NCI-H1694 (cell line): Measurements from ENCODE around the gene PTPRE.

Experiments used
- DNase-seq: peaks from one replicate; lab custom pipeline; 2025; lab: John Stamatoyannopoulos, UW

Gene PTPRE

GRCh38 chr10:128000471-128001362 lies 93.8 kb downstream of the PTPRE start:
- DNase-seq: no peak

DNA sequence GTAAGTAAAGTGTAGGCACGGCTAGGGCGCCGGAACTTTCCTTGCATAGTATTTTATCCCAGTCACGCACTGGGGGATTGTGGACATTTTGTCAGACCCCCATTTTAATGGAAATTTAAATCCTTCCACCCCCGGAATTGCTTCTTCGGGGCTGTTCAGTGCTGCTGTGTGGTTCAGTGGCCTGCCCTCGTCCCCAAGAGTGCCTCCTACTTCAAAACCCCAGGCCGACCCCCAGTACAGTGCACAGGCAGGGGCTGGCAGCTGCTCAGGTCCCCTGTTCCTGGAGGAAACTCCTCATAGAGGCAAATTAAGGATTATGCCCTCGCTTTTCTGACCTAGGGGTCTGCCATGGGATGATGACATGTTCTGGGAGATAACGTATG lies 94.5 kb downstream of the PTPRE start:
- no peak for DNase-seq

- no peak for DNase-seq
These were observed 94.9 kb downstream of the PTPRE start for GRCh38 chr10:128001849-128002248.

DNA sequence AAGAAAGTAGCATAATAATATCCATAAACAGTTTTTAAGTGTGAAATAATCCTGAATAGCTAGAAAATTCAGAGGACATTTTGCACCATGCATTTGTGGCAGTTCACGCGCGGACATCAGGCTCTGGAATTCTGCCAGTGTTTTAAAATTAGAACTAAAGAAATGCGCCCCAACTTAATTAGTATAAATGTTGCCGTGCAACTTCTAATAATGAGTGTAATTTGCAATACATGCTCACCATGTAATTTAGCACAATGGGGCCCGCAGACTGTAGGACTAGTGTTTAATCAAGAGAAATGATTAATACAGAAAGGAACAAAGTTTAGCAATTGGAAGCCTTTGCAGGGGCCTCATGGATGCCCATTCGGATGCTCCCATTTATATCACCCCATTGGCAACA lies 96.6 kb downstream of the PTPRE start:
- DNase-seq: no peak

GRCh38 chr10:128005858-128006257 lies 99.0 kb downstream of the PTPRE start:
- no peak for DNase-seq

DNA sequence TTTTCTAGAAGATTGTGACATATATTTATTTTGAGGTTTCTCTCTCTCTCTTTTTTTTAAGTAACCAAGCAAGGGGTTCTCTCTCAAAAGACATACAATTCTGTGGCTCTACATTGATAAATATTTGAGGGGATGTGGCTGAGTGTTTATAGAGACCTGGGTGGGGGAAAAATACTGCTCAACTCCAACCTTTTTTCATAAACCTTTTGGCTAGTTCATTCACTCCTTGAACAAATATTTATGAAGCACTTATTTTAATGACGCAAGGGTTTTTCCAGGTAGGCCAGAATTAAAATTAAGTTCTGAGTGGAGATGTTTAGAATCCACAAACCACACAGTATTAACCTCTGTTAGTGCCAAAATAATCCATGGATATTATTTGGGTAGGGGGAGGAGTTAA lies 100.2 kb downstream of the PTPRE start:
- DNase-seq: no peak

DNA sequence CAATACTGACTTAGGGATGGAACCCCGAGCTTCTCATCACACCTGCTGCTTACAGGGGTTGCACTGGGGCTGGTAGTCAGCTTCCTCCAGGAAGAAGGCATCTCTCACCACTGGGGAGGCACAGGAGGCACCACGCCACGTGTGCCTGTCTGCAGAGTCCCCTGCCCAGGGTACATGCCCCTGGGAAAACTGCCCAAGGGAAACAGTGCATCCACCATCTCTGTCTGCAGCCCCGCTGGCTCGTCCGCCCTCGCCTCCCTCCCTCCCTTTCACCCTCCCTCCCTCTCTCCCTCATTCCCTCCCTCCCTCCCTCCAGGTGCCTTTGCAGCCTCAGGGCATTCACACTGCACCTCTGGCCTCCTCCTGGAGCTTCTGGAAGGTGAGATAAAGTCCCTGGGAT lies 101.1 kb downstream of the PTPRE start:
- no peak for DNase-seq

GRCh38 chr10:128008521-128009250 lies 101.8 kb downstream of the PTPRE start:
- DNase-seq: no peak

DNA sequence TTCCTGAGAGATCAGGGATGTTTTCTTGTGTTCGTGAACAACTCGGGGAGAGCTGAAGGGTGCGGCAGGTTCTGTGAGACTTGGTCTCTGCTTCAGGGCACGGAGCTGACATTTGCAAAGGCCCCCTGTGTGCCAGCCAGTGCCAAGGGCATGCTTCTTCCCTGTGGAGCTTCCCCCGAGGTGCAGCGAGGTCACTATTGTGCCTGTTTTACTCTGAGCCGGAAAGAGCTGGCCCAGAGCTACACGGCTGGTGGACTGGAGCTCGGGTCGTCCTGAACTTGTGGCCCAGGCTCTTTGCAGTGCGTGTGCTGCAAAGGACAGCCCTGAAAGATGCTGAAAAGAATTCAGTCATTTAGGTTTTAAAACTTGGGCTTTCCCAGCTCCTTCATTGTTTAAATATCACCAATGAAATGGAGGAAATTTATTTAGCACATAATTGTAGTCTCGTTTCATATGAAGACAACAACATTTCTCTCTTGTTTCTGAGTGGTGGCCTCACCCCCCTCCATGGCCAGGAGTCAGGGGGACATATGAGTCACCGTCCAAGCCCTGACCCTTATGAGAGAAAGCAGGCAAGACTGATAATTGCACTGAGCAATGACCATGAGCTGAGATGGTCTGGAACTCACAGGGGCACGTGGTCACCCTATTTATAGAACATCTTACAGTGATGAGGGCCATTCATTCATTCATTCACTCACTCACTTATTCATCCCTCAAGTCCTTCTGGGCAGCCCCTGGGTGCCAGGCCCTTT lies 102.6 kb downstream of the PTPRE start:
- DNase-seq: no peak

GRCh38 chr10:128011059-128011979 lies 104.4 kb downstream of the PTPRE start:
- DNase-seq: no peak

DNA sequence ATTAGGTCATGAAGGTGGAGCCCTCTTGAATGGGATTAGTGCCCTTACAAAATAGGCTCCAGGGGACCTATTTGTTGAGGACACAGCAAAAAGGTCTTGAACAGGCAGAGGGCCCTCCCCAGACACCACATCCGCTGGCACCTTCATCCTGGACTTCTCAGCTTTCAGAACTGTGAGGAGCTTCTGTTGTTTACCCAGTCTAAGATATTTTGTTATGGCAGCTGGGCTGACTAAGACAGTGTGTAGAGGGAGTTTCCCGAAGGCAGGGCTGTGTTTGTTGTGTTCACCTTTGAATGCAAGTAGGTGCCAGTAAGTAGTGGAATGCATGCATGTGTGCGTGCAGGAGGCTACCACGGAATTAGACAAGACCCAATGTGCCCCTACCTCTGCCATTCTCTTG lies 106.7 kb downstream of the PTPRE start:
- no peak for DNase-seq

DNA sequence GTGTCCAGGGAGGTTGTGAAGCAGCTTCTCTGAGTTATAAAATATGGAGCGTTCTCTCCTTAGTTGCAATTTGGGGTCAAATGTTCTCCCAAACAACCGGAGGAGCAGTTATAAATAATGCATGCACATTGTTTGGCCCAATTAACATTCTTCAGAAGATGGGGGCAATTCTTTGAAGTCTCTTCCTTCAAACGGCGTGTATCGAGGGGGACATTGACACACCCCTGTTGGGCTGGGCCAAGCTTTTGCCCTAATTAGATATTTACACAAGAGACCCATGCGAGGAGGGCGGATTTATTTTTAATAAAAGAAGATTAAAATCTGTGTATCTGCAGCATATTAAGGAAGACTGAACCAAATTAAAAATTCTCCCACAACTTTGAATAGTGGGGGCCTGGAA lies 107.3 kb downstream of the PTPRE start:
- DNase-seq: no peak

GRCh38 chr10:128016423-128017060 lies 109.6 kb downstream of the PTPRE start:
- DNase-seq: no peak

GRCh38 chr10:128017822-128018221 lies 110.9 kb downstream of the PTPRE start:
- DNase-seq: no peak

GRCh38 chr10:128018236-128018635 lies 111.3 kb downstream of the PTPRE start:
- no peak for DNase-seq

DNA sequence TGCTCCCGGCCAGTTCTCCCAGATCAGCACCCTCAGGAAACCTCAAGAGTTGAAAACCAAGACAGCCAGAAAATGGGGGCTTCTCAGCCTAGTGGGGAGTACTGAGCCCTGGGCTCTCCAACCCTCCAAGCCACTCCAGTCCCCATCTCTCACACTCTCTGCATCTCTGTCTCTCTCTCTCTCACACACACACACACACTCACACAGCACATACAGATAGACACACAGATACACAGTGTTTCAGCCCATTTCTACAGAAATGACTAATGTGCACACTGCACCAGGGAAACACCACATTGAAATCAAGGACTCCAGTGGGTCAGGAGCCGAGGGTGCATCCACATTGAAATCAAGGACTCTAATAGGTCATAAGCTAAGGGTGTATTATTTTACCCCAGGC lies 111.8 kb downstream of the PTPRE start:
- no peak for DNase-seq

- DNase-seq: no peak
These were observed 115.6 kb downstream of the PTPRE start for GRCh38 chr10:128022261-128023196.

DNA sequence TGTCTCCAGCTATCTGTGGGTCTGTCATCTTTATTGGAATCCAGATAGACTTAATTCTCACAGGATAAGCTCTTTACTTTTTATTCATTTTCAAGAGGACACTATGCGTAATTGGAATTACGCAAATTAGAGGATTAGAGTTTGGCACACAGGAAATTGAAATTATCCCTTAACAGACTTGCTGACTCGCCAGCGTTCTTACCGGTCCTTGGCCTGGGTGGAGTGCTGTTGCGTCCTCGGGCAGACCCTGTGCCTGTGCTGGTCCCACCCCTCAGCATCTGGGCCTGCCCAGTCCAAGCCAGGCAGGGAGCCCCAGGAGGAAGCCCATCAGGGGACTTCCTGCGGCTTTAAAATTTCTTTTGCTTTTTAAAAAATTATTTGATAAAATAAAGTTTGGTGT lies 117.5 kb downstream of the PTPRE start:
- no peak for DNase-seq

DNA sequence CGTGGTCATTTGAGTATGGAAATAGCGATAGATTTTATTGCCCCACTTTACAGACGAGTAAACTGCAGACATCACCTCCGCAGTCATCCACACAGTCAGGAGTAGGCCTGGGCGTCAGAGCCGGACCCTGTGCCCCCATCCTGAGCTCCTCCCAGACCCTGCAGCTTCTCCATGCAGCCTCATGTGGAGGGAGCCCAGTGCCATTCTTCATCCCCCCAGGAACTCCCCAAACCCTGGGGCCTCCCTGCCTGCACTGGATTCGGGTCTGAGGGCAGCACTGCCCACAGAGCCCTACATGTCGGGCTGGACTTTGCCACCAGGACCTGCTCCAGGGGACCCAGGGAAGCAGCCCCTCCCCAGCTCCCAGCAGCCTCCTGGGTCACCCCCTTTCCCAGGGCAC lies 118.5 kb downstream of the PTPRE start:
- DNase-seq: no peak

DNA sequence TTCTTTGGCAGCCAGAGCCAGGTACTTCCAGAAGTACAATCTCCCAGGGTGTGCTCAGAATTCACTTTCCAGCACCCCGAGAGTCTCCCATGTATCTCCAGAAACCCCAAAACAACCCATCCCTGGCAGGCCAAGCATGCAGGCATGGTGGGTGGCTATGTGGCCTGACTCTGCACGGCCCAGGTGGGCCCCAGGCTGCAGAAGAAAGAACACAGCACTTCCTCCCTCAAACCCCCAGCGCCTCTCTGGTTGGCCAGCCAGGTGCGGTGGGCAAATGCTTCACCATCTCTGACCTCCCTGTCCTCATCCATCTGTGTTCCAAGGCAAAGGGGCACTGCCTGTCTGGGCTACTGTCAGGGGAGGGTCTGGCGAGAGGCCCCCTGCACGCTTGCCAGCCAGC lies 119.0 kb downstream of the PTPRE start:
- no peak for DNase-seq
